T-cell (primary cell): Measurements from ENCODE around the gene MED27. TPM values are rescaled to one million over a fixed set of nuclear protein-coding genes. Genes with fewer than 3 reads are reported as not detected.

Source experiments
- ATAC-seq, 4 experiments: fragments of 200-7000 bp in 3 of 4; fragments of 150-1000 bp in 1 of 4; cut with Tn5 transposase; replicated peaks in 1 of 4; 1 replicate in 3 of 4; 2 replicates in 1 of 4; pipeline ENCODE4 v1.10.0; 2021; ENCODE audit warnings: moderate library complexity in 3 of 4, mild to moderate bottlenecking in 2 of 4, moderate number of reproducible peaks in 1 of 4
- CTCF ChIA-PET, 2 donors: fragments of 300-600 bp; sonication (Branson Sonifier 250); formaldehyde crosslinking; loops; one replicate each; lab custom pipeline; 2022; ENCODE audit warnings: antibody characterized with exemption in 2 of 2; lab: Charles Lee
- POLR2A ChIA-PET, 2 donors: fragments of 300-600 bp; sonication (Branson Sonifier 250); formaldehyde crosslinking; loops; one replicate each; lab custom pipeline; 2022; ENCODE audit warnings: antibody characterized with exemption in 2 of 2; lab: Charles Lee
- DNase-seq, 35 experiments: peaks; one replicate each; pipeline versions ENCODE4 v3.0.0 to v3.0.0-alpha.2; 2013 to 2023
- H3K27ac ChIP-seq: one replicate; pipeline ENCODE4 v1.5.1; 2013; ENCODE audit warnings: low read length
- H3K27me3 ChIP-seq, 2 experiments: replicated peaks in 1 of 2; 1 replicate in 1 of 2; 2 replicates in 1 of 2; pipeline versions ENCODE4 v1.6.1 to v1.7.0; 2013; ENCODE audit warnings: low read length in 1 of 2, mixed read lengths in 1 of 2; ENCODE audit not compliant: control insufficient read depth in 2 of 2, insufficient read depth in 2 of 2; ENCODE audit errors: extremely low read depth in 1 of 2
- H3K36me3 ChIP-seq, 2 donors: 1 replicate in 1 of 2; 2 replicates in 1 of 2; pipeline versions ENCODE4 v1.6.1 to v1.7.0; 2013; ENCODE audit warnings: low read length in 1 of 2; ENCODE audit not compliant: control insufficient read depth in 2 of 2, insufficient read depth in 1 of 2; ENCODE audit errors: extremely low read depth in 1 of 2
- H3K4me1 ChIP-seq, 2 experiments: 1 replicate in 1 of 2; 2 replicates in 1 of 2; pipeline versions ENCODE4 v1.6.1 to v1.7.0; 2013; ENCODE audit warnings: low read length in 2 of 2, mixed read lengths in 1 of 2; ENCODE audit not compliant: insufficient read depth in 2 of 2, control insufficient read depth in 1 of 2; ENCODE audit errors: extremely low read depth in 1 of 2
- H3K4me3 ChIP-seq, 2 donors: 1 replicate in 1 of 2; 2 replicates in 1 of 2; pipeline versions ENCODE4 v1.5.1 to v1.7.0; 2013; ENCODE audit warnings: mild to moderate bottlenecking in 2 of 2, low read length in 1 of 2, moderate library complexity in 1 of 2; ENCODE audit not compliant: control insufficient read depth in 1 of 2; ENCODE audit errors: extremely low read depth in 1 of 2
- H3K9me3 ChIP-seq: 2 replicates; pipeline ENCODE4 v1.7.0; 2013
- H3K27ac Mint-ChIP-seq, 2 donors: one replicate each; pipeline ENCODE4 v1.8.0; 2020 to 2021; ENCODE audit warnings: mild to moderate bottlenecking in 2 of 2, mixed read lengths in 2 of 2
- H3K27me3 Mint-ChIP-seq, 2 donors: one replicate each; pipeline ENCODE4 v1.8.0; 2021 to 2022; ENCODE audit warnings: mixed read lengths in 2 of 2
- H3K36me3 Mint-ChIP-seq: one replicate; pipeline ENCODE4 v1.8.0; 2021; ENCODE audit warnings: mixed read lengths
- H3K4me1 Mint-ChIP-seq, 3 donors: one replicate each; pipeline ENCODE4 v1.8.0; 2020 to 2022; ENCODE audit warnings: mixed read lengths in 3 of 3, mild to moderate bottlenecking in 1 of 3
- H3K4me3 Mint-ChIP-seq, 3 donors: one replicate each; pipeline ENCODE4 v1.8.0; 2020 to 2022; ENCODE audit warnings: mild to moderate bottlenecking in 3 of 3, mixed read lengths in 3 of 3, moderate library complexity in 3 of 3
- H3K9me3 Mint-ChIP-seq, 3 donors: one replicate each; pipeline ENCODE4 v1.8.0; 2020 to 2022; ENCODE audit warnings: mixed read lengths in 3 of 3
- WGBS: methylation state at CpG from one replicate; pipeline ENCODE4 v1.1.5; 2013; ENCODE audit warnings: missing lambda C conversion rate; ENCODE audit not compliant: insufficient coverage; 5-methylcytosine and 5-hydroxymethylcytosine counted together
- total RNA-seq, 35 experiments: library from RNA in 6 of 35; stranded (reverse) in 6 of 35; fragments of 120-200 nt in 1 of 35; gene quantifications; one replicate each; pipeline versions ENCODE4 v1.2.1 to v1.2.4 and lab custom pipeline; 2013 to 2026

Gene MED27
- total RNA-seq, 5 donors from 2014 or later (not counting 1 experiment from before 2014, with no cell fraction given) = 15.0 to 26.7 (median 17.6) TPM

- Mint-ChIP-seq H3K36me3 (no peaks in the 10 kb centered on the region), H3K27ac (no peak overlapping the region), H3K9me3 (no peaks in the 10 kb centered on the region), H3K4me3 (no peak overlapping the region), H3K27me3 (peaks cover 23 to 34% of the 10 kb centered on the region in 2 donors), H3K4me1 (no peaks in the 10 kb centered on the region)
- DNase-seq = no peak
- ChIA-PET CTCF (no interaction called here), POLR2A (interaction anchor here in 1 of 2 donors (0.6 kb wide), 1 partner anchor 701 kb away, joined by 5 read pairs; no protein-coding TSS in a partner anchor)
- Histone ChIP-seq H3K4me3 (no peak overlapping the region), H3K9me3 (no peaks in the 10 kb centered on the region), H3K36me3 (no peaks in the 10 kb centered on the region), H3K27me3 (peaks cover 0 to 50% of the 10 kb centered on the region in 2 experiments), H3K27ac (no peak overlapping the region), H3K4me1 (no peaks in the 10 kb centered on the region)
- no peak for ATAC-seq
- WGBS = 61% methylated on average over 15 of the region's 19 CpGs
Measured at GRCh38 chr9:131815970-131816873, 263.4 kb downstream of the MED27 start.

- DNase-seq (no peak), ATAC-seq (no peak)
- Histone ChIP-seq H3K4me3 (no peak overlapping the region), H3K36me3 (no peaks in the 10 kb centered on the region), H3K4me1 (no peaks in the 10 kb centered on the region), H3K27me3 (peaks cover 0 to 61% of the 10 kb centered on the region in 2 experiments), H3K9me3 (no peaks in the 10 kb centered on the region), H3K27ac (no peak overlapping the region)
- CTCF ChIA-PET = no interaction called here
- no peaks in the 10 kb centered on the region for H3K36me3 Mint-ChIP-seq
- POLR2A ChIA-PET = no interaction called here
- no peaks in the 10 kb centered on the region for H3K9me3 Mint-ChIP-seq
- H3K4me3 Mint-ChIP-seq = no peak overlapping the region
- no peak overlapping the region for H3K27ac Mint-ChIP-seq
- WGBS = no CpG with 5 or more reads among the region's 6 CpGs
- no peaks in the 10 kb centered on the region for H3K4me1 Mint-ChIP-seq
- peaks cover 23 to 38% of the 10 kb centered on the region in 2 donors for H3K27me3 Mint-ChIP-seq
Measured at GRCh38 chr9:131814707-131815106, 265.0 kb downstream of the MED27 start.

DNA sequence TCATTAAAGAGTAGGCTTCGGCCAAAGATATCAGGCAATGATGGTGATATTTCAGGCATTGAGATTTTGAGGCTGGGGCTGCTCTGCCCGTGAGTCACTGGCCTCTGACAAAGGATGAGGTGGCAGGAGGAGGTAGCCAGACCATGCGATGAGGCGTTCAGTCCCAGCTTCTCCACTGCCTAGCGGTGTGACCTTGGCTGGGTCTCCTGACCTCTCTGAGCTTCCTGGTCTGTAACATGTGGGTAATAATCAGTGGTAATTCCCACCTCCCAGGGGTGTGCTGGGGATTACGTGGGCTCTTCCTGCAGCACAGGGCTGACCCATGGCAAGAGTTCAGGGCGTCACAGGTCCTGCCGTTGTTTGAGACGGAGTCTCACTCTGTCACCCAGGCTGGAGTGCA lies 266.6 kb downstream of the MED27 start:
- 78% methylated on average over 4 of the region's 9 CpGs for WGBS
- H3K4me1 Mint-ChIP-seq = no peaks in the 10 kb centered on the region
- Histone ChIP-seq H3K4me1 (no peaks in the 10 kb centered on the region), H3K27me3 (peaks cover 3 to 75% of the 10 kb centered on the region in 2 experiments), H3K9me3 (no peaks in the 10 kb centered on the region), H3K27ac (no peak overlapping the region), H3K4me3 (no peak overlapping the region), H3K36me3 (no peaks in the 10 kb centered on the region)
- POLR2A ChIA-PET = no interaction called here
- H3K9me3 Mint-ChIP-seq = no peaks in the 10 kb centered on the region
- DNase-seq = no peak
- CTCF ChIA-PET = no interaction called here
- no peak for ATAC-seq
- no peak overlapping the region for H3K27ac Mint-ChIP-seq
- peaks cover 34 to 52% of the 10 kb centered on the region in 2 donors for H3K27me3 Mint-ChIP-seq
- no peak overlapping the region for H3K4me3 Mint-ChIP-seq
- H3K36me3 Mint-ChIP-seq = no peaks in the 10 kb centered on the region

DNA sequence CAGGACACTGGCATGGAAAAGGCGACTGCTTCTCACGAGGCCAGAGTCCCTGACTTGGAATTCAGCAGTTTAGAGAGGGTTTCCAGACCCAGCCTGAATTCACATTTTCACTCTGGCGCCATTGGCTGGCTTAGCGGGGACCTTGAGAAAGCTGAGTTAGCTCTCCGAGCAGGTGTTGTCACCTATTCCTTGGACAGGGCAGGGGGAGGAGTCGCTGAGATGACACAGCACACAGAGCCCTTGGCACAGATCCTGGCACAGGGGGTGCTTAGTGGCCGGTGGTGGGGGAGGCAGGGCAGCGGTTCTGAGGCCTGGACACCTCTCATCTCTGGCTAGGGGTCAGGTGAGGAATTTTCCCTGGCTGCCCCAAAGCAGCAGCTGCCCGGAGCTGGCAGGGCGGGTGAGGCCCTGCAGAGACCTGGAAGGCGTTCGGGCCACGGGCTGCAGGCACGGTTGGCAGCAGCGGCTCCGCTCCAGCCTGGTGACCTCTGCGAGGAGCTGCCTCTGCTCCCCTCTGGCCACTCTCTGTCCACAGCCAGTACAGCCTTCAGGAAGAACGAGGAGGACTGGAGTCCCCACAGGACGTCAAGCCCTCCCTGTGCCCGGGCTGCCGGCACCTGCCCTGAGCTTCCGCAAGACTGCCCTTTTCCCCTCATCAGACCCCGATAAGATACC lies 267.4 kb downstream of the MED27 start:
- Mint-ChIP-seq H3K27me3 (peaks cover 38 to 58% of the 10 kb centered on the region in 2 donors), H3K27ac (peak overlapping the region in 1 of 2 donors; percentile 62)
- POLR2A ChIA-PET = no interaction called here

GRCh38 chr9:131811405-131811804 lies 268.3 kb downstream of the MED27 start:
- H3K27me3 Mint-ChIP-seq = peaks cover 39 to 52% of the 10 kb centered on the region in 2 donors
- no peaks in the 10 kb centered on the region for H3K36me3 Mint-ChIP-seq
- ChIA-PET CTCF (no interaction called here), POLR2A (no interaction called here)
- H3K27me3 ChIP-seq = peaks cover 5 to 79% of the 10 kb centered on the region in 2 experiments
- no peak overlapping the region for H3K4me3 ChIP-seq
- WGBS = 83% methylated on average over 10 of the region's 11 CpGs
- no peaks in the 10 kb centered on the region for H3K4me1 ChIP-seq
- no peak overlapping the region for H3K4me3 Mint-ChIP-seq
- DNase-seq (no peak), ATAC-seq (no peak)
- H3K9me3 Mint-ChIP-seq = no peaks in the 10 kb centered on the region
- H3K9me3 ChIP-seq = no peaks in the 10 kb centered on the region
- no peaks in the 10 kb centered on the region for H3K36me3 ChIP-seq
- H3K27ac Mint-ChIP-seq = no peak overlapping the region
- no peak overlapping the region for H3K27ac ChIP-seq
- H3K4me1 Mint-ChIP-seq = no peaks in the 10 kb centered on the region

More for the DNA sequence above, 267.4 kb downstream of the MED27 start:
- CTCF ChIA-PET = interaction anchor here in 1 of 2 donors (0.6 kb wide), 1 partner anchor 1170 kb away, joined by 4 read pairs; no protein-coding TSS in a partner anchor
- Mint-ChIP-seq H3K9me3 (no peaks in the 10 kb centered on the region), H3K36me3 (no peaks in the 10 kb centered on the region), H3K4me1 (no peaks in the 10 kb centered on the region), H3K4me3 (no peak overlapping the region)
- no peak for DNase-seq
- H3K36me3 ChIP-seq = no peaks in the 10 kb centered on the region
- peaks cover 3 to 79% of the 10 kb centered on the region in 2 experiments for H3K27me3 ChIP-seq
- H3K9me3 ChIP-seq = no peaks in the 10 kb centered on the region
- no peak overlapping the region for H3K27ac ChIP-seq
- 79% methylated on average over 19 of the region's 23 CpGs for WGBS
- no peaks in the 10 kb centered on the region for H3K4me1 ChIP-seq
- no peak overlapping the region for H3K4me3 ChIP-seq
- ATAC-seq = no peak

DNA sequence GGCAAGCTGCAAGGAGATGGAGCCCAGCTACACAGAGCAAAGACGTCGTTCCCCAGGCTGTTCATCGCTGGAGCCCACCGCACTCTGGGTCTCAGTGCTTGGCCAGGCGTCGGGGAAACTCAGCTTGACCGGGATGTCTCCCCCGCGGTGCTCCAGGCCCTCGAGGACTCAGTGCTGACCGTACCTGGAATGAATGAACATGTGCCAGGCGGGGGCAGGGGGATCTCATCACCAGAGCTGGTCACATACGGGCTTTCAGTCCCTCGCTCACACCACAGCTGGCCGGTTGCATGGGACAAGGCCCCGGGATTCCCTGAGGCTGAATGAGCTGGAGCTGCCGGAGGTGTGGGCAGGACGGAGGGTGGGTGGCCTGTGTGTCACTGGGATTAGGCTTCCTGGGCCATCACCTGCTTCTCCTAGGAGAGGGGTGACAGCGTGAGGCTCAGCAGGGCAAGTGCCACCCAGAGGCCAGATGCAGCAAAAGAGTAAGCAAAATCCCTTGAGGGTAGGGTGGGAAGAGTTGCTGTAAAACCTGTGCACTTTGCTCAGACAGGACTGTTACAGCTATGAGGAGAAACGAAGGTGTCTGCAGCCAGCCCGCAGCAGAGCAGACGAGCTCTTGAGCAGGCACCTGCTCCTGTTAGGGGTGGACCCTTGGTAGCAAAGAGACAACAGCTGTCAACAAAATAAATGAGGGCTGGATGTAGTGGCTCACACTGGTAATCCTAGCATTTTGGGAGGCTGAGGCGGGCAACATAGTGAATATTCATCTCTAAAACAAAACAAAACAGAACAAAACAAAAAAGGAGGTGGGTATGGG lies 269.1 kb downstream of the MED27 start:
- no peaks in the 10 kb centered on the region for H3K9me3 ChIP-seq
- H3K9me3 Mint-ChIP-seq = no peaks in the 10 kb centered on the region
- peaks cover 40 to 51% of the 10 kb centered on the region in 2 donors for H3K27me3 Mint-ChIP-seq
- CTCF ChIA-PET = interaction anchor here in 1 of 2 donors (0.5 kb wide), 1 partner anchor 940 kb away, joined by 3 read pairs; no protein-coding TSS in a partner anchor
- ATAC-seq (no peak), DNase-seq (no peak)
- no peak overlapping the region for H3K4me3 Mint-ChIP-seq
- H3K27me3 ChIP-seq = peaks cover 5 to 78% of the 10 kb centered on the region in 2 experiments
- no peak overlapping the region for H3K27ac ChIP-seq
- no peaks in the 10 kb centered on the region for H3K36me3 ChIP-seq
- no peak overlapping the region for H3K27ac Mint-ChIP-seq
- POLR2A ChIA-PET = no interaction called here
- H3K4me3 ChIP-seq = no peak overlapping the region
- WGBS = 68% methylated on average over 22 of the region's 23 CpGs
- no peaks in the 10 kb centered on the region for H3K4me1 Mint-ChIP-seq
- H3K36me3 Mint-ChIP-seq = no peaks in the 10 kb centered on the region
- no peaks in the 10 kb centered on the region for H3K4me1 ChIP-seq
